ENCODE results near the gene SCAI.

SCAI gene

GRCh38 chr9:125075997-125076396, 67.3 kb downstream of the SCAI start:
- ATAC-seq: no peak
- no peak for TF ChIP-seq ZC3H10 (CRISPR knock-in tag; IDR thresholded peaks at IDR 0.05)
- no peak for TF ChIP-seq ZNF8 (CRISPR knock-in tag; IDR thresholded peaks at IDR 0.05)
- TF ChIP-seq PPARA (CRISPR knock-in tag; IDR thresholded peaks at IDR 0.05; ENCODE audit: borderline replicate concordance): no peak

- ATAC-seq: peak; percentile 40; the same call in 1 of the 3 replicates
These were observed 68.4 kb downstream of the SCAI start for GRCh38 chr9:125074976-125075375.

GRCh38 chr9:125066839-125067619, 76.3 kb downstream of the SCAI start:
- peak; percentile 69 for ATAC-seq
- TF ChIP-seq BACH2 (CRISPR knock-in tag; IDR thresholded peaks at IDR 0.05; ENCODE audit: borderline replicate concordance): no peak
- TF ChIP-seq PPARA (CRISPR knock-in tag; IDR thresholded peaks at IDR 0.05; ENCODE audit: borderline replicate concordance): no peak
- no peak for TF ChIP-seq ISL1 (CRISPR knock-in tag; IDR thresholded peaks at IDR 0.05)
- TF ChIP-seq ZNF565 (CRISPR knock-in tag; conservative IDR thresholded peaks at IDR 0.05; ENCODE audit: low read depth): no peak
- no peak for TF ChIP-seq PATZ1 (CRISPR knock-in tag; IDR thresholded peaks at IDR 0.05; ENCODE audit: borderline replicate concordance)
- TF ChIP-seq ARNTL (CRISPR knock-in tag; IDR thresholded peaks at IDR 0.05; ENCODE audit: borderline replicate concordance, low read depth): no peak
- no peak for TF ChIP-seq ZNF70 (CRISPR knock-in tag; IDR thresholded peaks at IDR 0.05)
- no peak for TF ChIP-seq SNAI2 (CRISPR knock-in tag; IDR thresholded peaks at IDR 0.05)
- TF ChIP-seq CSRNP3 (CRISPR knock-in tag; IDR thresholded peaks at IDR 0.05): no peak
- TF ChIP-seq ZC3H10 (CRISPR knock-in tag; IDR thresholded peaks at IDR 0.05): no peak
- no peak for TF ChIP-seq OSR1 (CRISPR knock-in tag; IDR thresholded peaks at IDR 0.05)

More at GRCh38 chr9:125074976-125075375, 68.4 kb downstream of the SCAI start:
- TF ChIP-seq ESRRG (CRISPR knock-in tag; IDR thresholded peaks at IDR 0.05) (no peak), GLIS3 (CRISPR knock-in tag; IDR thresholded peaks at IDR 0.05) (no peak), ZFP30 (CRISPR knock-in tag; IDR thresholded peaks at IDR 0.05) (no peak), OSR1 (CRISPR knock-in tag; IDR thresholded peaks at IDR 0.05) (no peak), ARNTL (CRISPR knock-in tag; IDR thresholded peaks at IDR 0.05; ENCODE audit: borderline replicate concordance, low read depth) (no peak), POU6F1 (CRISPR knock-in tag; IDR thresholded peaks at IDR 0.05; ENCODE audit: borderline replicate concordance, low read depth) (no peak), ZNF8 (CRISPR knock-in tag; IDR thresholded peaks at IDR 0.05) (no peak), PATZ1 (CRISPR knock-in tag; IDR thresholded peaks at IDR 0.05; ENCODE audit: borderline replicate concordance) (no peak), ZNF70 (CRISPR knock-in tag; IDR thresholded peaks at IDR 0.05) (no peak), RARB (CRISPR knock-in tag; IDR thresholded peaks at IDR 0.05) (no peak), PPARA (CRISPR knock-in tag; IDR thresholded peaks at IDR 0.05; ENCODE audit: borderline replicate concordance) (no peak), SNAI2 (CRISPR knock-in tag; IDR thresholded peaks at IDR 0.05) (no peak), CREB5 (CRISPR knock-in tag; IDR thresholded peaks at IDR 0.05; ENCODE audit: low read depth) (no peak), ZFP3 (CRISPR knock-in tag; IDR thresholded peaks at IDR 0.05) (no peak), ZNF565 (CRISPR knock-in tag; conservative IDR thresholded peaks at IDR 0.05; ENCODE audit: low read depth) (no peak), CSDC2 (CRISPR knock-in tag; IDR thresholded peaks at IDR 0.05) (no peak), TCF4 (CRISPR knock-in tag; IDR thresholded peaks at IDR 0.05; ENCODE audit: borderline replicate concordance) (no peak), TOX (CRISPR knock-in tag; IDR thresholded peaks at IDR 0.05; ENCODE audit: borderline replicate concordance) (no peak), CSRNP3 (CRISPR knock-in tag; IDR thresholded peaks at IDR 0.05) (no peak), BACH2 (CRISPR knock-in tag; IDR thresholded peaks at IDR 0.05; ENCODE audit: borderline replicate concordance) (no peak)

All from SK-N-SH treated with all-trans-retinoic acid at 6 μM for 48 hours (cell line).